PC-3 (cell line): ENCODE results near the gene ERAL1.

Experiments used
- CTCF ChIP-seq: fragments of 300-600 bp; sonication (generic); conservative IDR thresholded peaks from 2 replicates; pipeline ENCODE4 v1.5.1; 2017; ENCODE audit warnings: antibody characterized with exemption, low read depth, mild to moderate bottlenecking, low read length
- EZH2 ChIP-seq: fragments of 300-600 bp; sonication (generic); IDR thresholded peaks from one replicate; pipeline ENCODE4 v1.6.1; 2017; ENCODE audit warnings: antibody characterized with exemption, mild to moderate bottlenecking, low read length; ENCODE audit not compliant: unreplicated experiment

DNA sequence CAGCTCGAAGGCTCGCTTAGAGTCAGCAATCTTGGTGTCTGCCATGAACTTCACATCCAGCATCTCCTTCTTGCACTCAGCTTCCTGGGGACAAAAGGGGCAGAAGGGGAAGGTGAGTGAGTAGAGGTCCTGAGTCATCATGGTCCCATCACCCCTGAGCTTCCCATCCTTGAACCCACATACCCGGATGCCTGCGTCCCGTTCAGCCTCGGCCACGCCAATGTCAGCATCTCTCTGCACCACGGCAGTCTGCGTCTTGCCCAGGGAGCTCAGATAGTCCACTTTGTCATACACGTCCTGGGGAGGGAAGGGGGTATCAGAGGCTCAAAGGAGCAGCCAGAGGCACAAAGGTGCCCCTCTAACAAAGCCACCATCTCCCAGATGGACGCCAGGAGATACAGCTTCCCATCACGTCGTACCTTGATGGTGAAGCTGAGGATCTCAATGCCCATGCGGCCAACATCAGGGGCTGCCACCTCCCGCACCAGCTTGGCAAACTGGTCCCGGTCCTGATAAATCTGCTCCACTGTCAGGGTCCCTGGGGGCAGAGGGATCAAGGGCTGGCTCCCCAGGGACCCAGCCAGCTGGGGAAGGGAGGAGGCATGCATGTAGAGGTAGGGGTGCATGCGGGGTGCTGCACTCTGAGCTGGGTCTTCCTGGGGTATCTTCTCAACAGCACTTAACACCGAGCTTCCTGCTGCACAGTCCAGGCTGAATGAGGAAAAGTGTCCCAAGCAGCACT lies 27.5 kb downstream of the ERAL1 start:
- TF ChIP-seq CTCF: no peak
- TF ChIP-seq EZH2: no peak
